Choroid plexus epithelial cell (primary cell): ENCODE data around the gene MBD4.
"Not testable (repeated sequence)": the region's sequence is repeated elsewhere in the genome, so short reads cannot be mapped to it uniquely, and the experiment has no call there.

Experiments used
- DNase-seq: peaks from one replicate; pipeline ENCODE4 v3.0.0-alpha.2; 2010; ENCODE audit warnings: low read depth
- H3K4me3 ChIP-seq: 2 replicates; pipeline ENCODE4 v1.5.1; 2011; ENCODE audit warnings: low read depth, mild to moderate bottlenecking, control low read depth, low read length, moderate library complexity
- TF ChIP-seq, protein P1 (sequence below): conservative IDR thresholded peaks from 2 replicates; pipeline ENCODE4 v1.5.1; 2011; ENCODE audit warnings: low read depth, mild to moderate bottlenecking, control low read depth, inconsistent platforms, low read length, moderate library complexity

MBD4 gene

DNA sequence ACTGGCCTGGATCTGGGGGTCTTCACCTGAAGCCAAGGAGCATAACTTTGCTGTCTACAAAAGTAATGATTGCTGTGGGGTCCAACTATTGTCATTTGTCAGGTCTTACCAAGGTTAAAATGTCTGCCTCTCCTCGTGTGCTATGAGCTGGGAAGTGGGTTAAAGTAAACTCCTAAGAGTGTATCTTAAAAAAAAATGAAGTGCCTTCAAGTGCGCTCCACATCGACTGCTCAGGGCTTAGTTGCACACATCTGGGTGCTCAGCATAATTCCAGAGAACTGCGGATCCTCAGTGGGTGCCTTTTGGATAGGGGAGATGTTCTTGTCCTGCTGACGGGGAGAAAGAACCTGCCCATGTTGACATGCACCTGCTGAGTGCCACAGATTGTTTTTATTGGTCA, 52.3 kb downstream of the MBD4 start:
- TF ChIP-seq, protein P1, sequence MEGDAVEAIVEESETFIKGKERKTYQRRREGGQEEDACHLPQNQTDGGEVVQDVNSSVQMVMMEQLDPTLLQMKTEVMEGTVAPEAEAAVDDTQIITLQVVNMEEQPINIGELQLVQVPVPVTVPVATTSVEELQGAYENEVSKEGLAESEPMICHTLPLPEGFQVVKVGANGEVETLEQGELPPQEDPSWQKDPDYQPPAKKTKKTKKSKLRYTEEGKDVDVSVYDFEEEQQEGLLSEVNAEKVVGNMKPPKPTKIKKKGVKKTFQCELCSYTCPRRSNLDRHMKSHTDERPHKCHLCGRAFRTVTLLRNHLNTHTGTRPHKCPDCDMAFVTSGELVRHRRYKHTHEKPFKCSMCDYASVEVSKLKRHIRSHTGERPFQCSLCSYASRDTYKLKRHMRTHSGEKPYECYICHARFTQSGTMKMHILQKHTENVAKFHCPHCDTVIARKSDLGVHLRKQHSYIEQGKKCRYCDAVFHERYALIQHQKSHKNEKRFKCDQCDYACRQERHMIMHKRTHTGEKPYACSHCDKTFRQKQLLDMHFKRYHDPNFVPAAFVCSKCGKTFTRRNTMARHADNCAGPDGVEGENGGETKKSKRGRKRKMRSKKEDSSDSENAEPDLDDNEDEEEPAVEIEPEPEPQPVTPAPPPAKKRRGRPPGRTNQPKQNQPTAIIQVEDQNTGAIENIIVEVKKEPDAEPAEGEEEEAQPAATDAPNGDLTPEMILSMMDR, result no peak
- no peak for DNase-seq
- H3K4me3 ChIP-seq, result no peak overlapping the region

DNA sequence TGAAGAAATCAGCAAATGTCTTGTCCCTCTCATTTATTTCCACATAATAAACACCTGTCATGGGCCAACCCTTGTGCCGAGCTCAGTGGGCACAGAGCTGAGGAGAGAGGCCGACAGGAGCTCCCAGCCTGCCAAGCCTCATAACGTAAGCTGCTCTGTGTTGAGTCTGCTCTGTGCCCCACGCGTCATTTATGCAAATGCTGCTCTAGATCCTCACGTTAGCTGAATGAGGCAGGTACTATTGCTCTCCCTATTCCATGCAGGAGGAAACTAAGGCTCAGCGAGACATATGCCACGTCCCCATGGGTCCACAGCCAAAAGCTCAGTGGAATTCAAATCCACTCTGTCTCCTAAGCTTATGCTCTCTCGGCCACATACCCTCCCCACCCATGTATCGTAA, 52.8 kb downstream of the MBD4 start:
- DNase-seq, result no peak
- TF ChIP-seq, protein P1, result no peak
- no peak overlapping the region for H3K4me3 ChIP-seq

DNA sequence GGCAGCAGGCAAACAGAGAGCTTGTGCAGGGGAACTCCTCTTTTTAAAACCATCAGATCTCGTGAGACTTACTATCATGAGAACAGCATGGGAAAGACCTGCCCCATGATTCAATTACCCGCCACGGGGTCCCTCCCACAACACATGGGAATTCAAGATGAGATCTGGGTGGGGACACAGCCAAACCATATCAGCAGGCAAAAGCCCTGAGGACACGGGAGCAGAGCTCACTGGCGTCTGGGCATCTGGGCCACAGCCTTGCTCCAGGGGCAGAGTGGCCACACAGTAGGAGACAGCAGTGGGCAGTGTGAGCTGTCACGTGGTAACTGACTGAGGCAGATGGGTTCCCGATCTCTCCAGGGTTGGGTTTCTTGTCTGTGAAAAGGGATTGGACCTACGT, 54.2 kb downstream of the MBD4 start:
- not testable (repeated sequence) for DNase-seq, H3K4me3 ChIP-seq

DNA sequence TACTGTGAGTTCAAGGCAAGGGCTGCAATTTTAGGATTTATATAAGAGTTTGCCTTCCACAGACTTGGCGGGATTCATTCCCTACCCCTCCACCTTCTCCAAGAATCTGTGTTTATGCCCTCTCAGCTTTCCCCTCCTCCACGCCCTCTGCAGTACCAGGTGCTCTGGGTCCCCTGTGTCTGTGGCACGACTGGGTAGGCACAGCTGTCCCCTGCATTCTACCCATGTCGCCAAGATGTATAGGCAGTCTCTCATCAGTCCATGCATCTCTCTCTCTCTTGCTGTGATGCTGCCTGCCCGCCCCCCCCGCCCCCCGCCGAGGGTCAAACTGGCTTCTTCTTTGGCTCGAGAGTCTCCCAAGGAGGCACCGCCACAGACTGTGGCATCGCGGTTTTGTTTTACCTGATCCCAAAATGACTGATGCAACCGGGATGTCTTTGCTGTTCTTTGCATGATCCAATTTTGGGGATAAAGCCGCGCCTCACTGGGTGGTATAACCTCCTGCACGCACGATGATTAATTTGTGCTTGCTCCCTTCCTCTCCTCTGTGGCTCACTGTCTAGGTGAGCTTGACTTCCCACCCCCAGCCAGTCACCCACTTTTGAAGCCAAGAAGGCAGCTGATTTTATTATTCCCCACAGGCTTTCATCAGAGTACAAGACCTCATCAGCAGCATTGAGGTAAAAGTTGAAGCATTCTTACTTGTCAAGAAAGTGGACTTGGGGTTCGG, 55.0 kb downstream of the MBD4 start:
- TF ChIP-seq, protein P1, result no peak
- no peak overlapping the region for H3K4me3 ChIP-seq
- no peak for DNase-seq

DNA sequence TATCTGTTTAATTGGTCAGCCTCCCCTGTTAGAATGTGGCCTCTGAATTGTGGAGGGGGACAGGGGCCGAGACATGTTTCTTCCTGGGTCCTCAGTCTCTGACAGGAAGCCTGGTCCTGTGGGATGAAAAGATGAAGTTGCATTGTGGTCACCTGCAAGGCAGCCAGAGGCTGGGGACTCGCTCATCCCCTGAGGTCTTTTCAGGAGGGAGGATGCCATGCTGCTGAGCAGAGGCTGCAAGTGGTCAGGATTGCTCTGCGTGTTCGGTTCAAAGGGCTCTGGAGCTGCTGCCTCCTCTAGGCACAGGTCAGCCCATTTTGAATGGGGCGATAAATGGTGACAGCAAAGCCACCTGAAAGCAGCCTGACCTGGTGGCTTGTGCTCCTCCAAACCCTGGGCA, 55.6 kb downstream of the MBD4 start:
- DNase-seq, H3K4me3 ChIP-seq: not testable (repeated sequence)

DNA sequence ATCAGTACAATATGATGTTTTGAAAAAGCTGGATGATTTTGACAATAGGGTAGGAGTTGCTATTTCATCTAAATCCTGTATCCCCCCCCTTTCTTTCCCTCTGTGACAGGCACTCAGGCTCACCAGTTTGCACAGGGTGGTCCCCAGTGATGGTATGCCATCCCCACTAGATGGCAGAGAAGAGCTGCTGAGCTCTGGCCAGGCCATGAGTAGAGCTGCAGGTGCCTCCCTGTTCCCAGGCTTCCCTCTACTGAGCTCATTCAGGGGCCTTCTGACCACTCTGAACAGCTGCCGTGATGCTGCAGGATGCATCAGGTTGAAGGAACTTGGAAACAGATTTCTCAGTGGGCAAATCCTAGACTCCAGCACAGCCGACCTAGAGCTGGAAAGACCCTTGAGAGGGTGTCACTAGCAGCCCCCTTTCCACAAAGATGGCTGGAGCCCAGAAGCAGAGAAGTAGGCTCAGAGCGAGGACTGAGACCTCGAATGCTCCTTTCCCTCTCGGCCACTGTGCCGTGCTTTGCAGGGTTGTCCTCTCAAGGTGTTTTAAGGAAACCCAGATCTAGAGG, 56.4 kb downstream of the MBD4 start:
- TF ChIP-seq, protein P1, result peak; percentile 93

DNA sequence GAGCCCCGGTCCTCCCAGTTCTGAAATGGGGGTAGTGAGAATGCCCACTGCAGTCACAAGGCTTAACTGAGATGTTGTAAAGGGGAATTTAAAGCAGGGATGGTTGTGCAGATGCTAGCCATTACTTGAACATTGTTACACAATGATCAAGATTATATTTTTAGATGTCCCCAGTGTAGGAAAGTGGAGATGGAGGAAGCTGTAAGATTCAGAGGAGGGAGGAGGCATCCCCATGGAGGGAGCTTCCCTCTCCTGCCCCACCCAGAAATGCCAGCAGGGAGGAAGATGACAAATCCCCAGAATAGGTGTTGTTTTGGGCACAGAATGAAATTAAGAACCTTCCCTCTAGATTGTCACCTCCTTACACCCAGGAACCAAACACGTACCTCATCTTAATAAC, 57.4 kb downstream of the MBD4 start:
- no peak for DNase-seq
- TF ChIP-seq, protein P1, result no peak
- no peak overlapping the region for H3K4me3 ChIP-seq

More for the DNA sequence above, 56.4 kb downstream of the MBD4 start:
- no peak overlapping the region for H3K4me3 ChIP-seq
- DNase-seq, result peak; percentile 82
